Stimulated activated CD4-positive, alpha-beta T cell treated with anti-CD3 and anti-CD28 coated beads, Interleukin-4, amount 100 ng/mL, for 48 hours (primary cell): ENCODE data around the gene STK35.

Source experiments
- DNase-seq, 2 donors: peaks; one replicate each; pipeline ENCODE4 v3.0.0-alpha.2; 2020; ENCODE audit warnings: low read depth in 2 of 2

The STK35 gene

GRCh38 chr20:2195614-2196013 lies 94.0 kb downstream of the STK35 start:
- DNase-seq, result no peak

GRCh38 chr20:2197166-2197565 lies 95.5 kb downstream of the STK35 start:
- no peak for DNase-seq
